Glutamatergic neuron (in vitro differentiated cells): ENCODE data around the gene DNAJC18. TPM values are rescaled to one million over a fixed set of nuclear protein-coding genes. Genes with fewer than 3 reads are reported as not detected.
"Not testable (repeated sequence)": the region's sequence is repeated elsewhere in the genome, so short reads cannot be mapped to it uniquely, and the experiment has no call there.

ENCODE experiments used
- DNase-seq: peaks from one replicate; pipeline ENCODE4 v3.0.0; 2022
- H3K27ac Mint-ChIP-seq: one replicate; pipeline ENCODE4 v1.8.0; 2020; ENCODE audit warnings: mild to moderate bottlenecking, mixed read lengths, inconsistent platforms; ENCODE audit not compliant: unreplicated experiment
- H3K27me3 Mint-ChIP-seq: one replicate; pipeline ENCODE4 v1.8.0; 2020; ENCODE audit warnings: mild to moderate bottlenecking, moderate library complexity, mixed read lengths, inconsistent platforms; ENCODE audit not compliant: unreplicated experiment
- H3K36me3 Mint-ChIP-seq: one replicate; pipeline ENCODE4 v1.8.0; 2020; ENCODE audit warnings: mild to moderate bottlenecking, mixed read lengths, inconsistent platforms; ENCODE audit not compliant: unreplicated experiment
- H3K4me1 Mint-ChIP-seq: one replicate; pipeline ENCODE4 v1.8.0; 2020; ENCODE audit warnings: mild to moderate bottlenecking, low read depth, mixed read lengths, inconsistent platforms; ENCODE audit not compliant: unreplicated experiment
- H3K4me3 Mint-ChIP-seq: one replicate; pipeline ENCODE4 v1.8.0; 2020; ENCODE audit warnings: mild to moderate bottlenecking, mixed read lengths, inconsistent platforms; ENCODE audit not compliant: unreplicated experiment
- H3K9me3 Mint-ChIP-seq: one replicate; pipeline ENCODE4 v1.8.0; 2020; ENCODE audit warnings: mild to moderate bottlenecking, moderate library complexity, mixed read lengths, inconsistent platforms; ENCODE audit not compliant: unreplicated experiment
- total RNA-seq: library from RNA; stranded (reverse); fragmentation: NEBNext Ultra II Directional; extraction: Animal tissue kit (Norgen Biotek cat#: 25700); gene quantifications from one replicate; pipeline ENCODE4 v1.2.1, GENCODE V29; 2021; ENCODE audit not compliant: unreplicated experiment
- TF ChIP-seq, protein P1 (sequence below): fragments of 200-600 bp; sonication (generic); IDR thresholded peaks from one replicate; pipeline ENCODE4 v1.5.0; 2021; ENCODE audit not compliant: partially characterized antibody, unreplicated experiment

Gene DNAJC18
- total RNA-seq, 1 donor from 2014 or later: 55.9 TPM

DNA sequence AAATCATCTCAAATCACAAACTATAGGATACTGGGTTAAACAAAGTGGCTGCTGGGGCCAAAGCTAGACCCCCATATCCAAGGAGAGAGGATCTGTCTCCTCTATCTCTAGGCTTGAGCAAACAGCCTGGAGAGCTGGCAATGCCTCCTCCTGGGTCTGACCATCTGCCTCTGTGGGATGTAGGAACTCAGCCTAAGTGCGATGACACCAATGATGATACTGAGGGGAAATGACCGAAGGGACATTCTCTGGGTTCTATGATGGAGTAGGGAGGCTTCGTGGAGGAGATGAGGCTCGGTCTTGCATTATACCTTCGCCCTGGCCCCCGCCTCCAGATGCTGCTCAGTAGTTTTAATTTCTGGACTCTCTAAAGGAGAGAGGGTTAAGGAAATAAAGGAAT is 26.2 kb downstream of the DNAJC18 start:
- H3K9me3 Mint-ChIP-seq: no peaks in the 10 kb centered on the region
- no peaks in the 10 kb centered on the region for H3K4me1 Mint-ChIP-seq
- no peak overlapping the region for H3K4me3 Mint-ChIP-seq
- TF ChIP-seq, protein P1, sequence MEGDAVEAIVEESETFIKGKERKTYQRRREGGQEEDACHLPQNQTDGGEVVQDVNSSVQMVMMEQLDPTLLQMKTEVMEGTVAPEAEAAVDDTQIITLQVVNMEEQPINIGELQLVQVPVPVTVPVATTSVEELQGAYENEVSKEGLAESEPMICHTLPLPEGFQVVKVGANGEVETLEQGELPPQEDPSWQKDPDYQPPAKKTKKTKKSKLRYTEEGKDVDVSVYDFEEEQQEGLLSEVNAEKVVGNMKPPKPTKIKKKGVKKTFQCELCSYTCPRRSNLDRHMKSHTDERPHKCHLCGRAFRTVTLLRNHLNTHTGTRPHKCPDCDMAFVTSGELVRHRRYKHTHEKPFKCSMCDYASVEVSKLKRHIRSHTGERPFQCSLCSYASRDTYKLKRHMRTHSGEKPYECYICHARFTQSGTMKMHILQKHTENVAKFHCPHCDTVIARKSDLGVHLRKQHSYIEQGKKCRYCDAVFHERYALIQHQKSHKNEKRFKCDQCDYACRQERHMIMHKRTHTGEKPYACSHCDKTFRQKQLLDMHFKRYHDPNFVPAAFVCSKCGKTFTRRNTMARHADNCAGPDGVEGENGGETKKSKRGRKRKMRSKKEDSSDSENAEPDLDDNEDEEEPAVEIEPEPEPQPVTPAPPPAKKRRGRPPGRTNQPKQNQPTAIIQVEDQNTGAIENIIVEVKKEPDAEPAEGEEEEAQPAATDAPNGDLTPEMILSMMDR: no peak
- no peaks in the 10 kb centered on the region for H3K27me3 Mint-ChIP-seq
- no peak for DNase-seq
- no peak overlapping the region for H3K27ac Mint-ChIP-seq
- peaks cover 5% of the 10 kb centered on the region for H3K36me3 Mint-ChIP-seq

- Mint-ChIP-seq H3K36me3 (peaks cover 5% of the 10 kb centered on the region), H3K4me1 (no peaks in the 10 kb centered on the region), H3K4me3 (no peak overlapping the region), H3K9me3 (no peaks in the 10 kb centered on the region), H3K27ac (no peak overlapping the region), H3K27me3 (no peaks in the 10 kb centered on the region)
- no peak for DNase-seq
- TF ChIP-seq, protein P1: no peak
These were observed 28.1 kb downstream of the DNAJC18 start for GRCh38 chr5:139410993-139411828.

DNA sequence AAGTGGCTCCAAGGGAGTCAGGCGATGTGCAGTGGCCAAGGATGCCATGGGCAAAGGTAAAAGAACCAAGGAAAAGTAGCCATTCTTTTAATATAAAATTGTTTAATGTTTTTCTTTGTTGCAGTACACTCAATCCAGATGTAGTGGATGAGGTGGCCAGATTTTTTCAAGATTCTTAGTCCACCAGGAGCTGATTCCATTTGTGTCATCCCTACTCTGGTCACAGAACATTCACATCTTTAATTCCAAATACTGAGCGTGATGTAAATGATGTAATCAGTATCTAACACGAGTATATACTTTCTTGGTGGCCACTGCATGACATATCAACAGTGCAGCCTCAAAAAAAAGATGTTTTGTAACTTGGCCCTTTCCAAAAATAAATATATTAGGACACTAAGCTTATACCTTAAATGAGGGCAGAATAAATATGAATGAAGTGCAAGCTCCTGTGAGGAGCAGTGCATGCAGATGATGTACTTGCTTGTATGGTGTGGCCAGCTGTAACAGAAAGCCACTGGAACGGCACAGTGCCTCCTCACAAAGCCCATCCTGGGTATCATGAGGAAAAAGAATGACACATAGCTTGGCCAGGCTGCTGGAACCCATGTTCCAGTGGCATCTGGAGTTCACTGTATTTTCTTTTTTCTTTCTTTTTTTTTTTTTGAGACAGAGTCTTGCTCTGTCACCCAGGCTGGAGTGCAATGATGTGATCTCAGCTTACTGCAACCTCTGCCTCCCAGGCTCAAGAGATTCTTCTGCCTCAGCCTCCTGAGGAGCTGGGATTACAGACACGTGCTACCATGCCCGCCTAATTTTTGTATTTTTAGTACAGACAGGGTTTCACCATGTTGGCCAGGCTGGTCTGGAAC is 29.0 kb downstream of the DNAJC18 start:
- no peak overlapping the region for H3K27ac Mint-ChIP-seq

GRCh38 chr5:139409116-139409515 is 30.2 kb downstream of the DNAJC18 start:
- H3K9me3 Mint-ChIP-seq, H3K4me3 Mint-ChIP-seq, H3K4me1 Mint-ChIP-seq, H3K27me3 Mint-ChIP-seq, H3K27ac Mint-ChIP-seq, DNase-seq, H3K36me3 Mint-ChIP-seq: not testable (repeated sequence)

More for the DNA sequence above, 29.0 kb downstream of the DNAJC18 start:
- no peak overlapping the region for H3K4me3 Mint-ChIP-seq
- no peaks in the 10 kb centered on the region for H3K4me1 Mint-ChIP-seq
- H3K36me3 Mint-ChIP-seq: peaks cover 5% of the 10 kb centered on the region
- H3K27me3 Mint-ChIP-seq: no peaks in the 10 kb centered on the region
- H3K9me3 Mint-ChIP-seq: no peaks in the 10 kb centered on the region
- DNase-seq: no peak
- TF ChIP-seq, protein P1: no peak

GRCh38 chr5:139408191-139408590 is 31.1 kb downstream of the DNAJC18 start:
- Mint-ChIP-seq H3K4me3 (no peak overlapping the region), H3K27me3 (no peaks in the 10 kb centered on the region), H3K27ac (no peak overlapping the region), H3K4me1 (peaks cover 3% of the 10 kb centered on the region), H3K9me3 (peaks cover 1% of the 10 kb centered on the region), H3K36me3 (no peaks in the 10 kb centered on the region)
- DNase-seq: no peak
- TF ChIP-seq, protein P1: no peak
